HepG2 (cell line): ENCODE results near the gene IDUA. TPM values are rescaled to one million over a fixed set of nuclear protein-coding genes. Genes with fewer than 3 reads are reported as not detected.

ENCODE experiments used
- AGO1 ChIP-seq: fragments of 200-400 bp; formaldehyde crosslinking; IDR thresholded peaks from 2 replicates; pipeline ENCODE4 v1.6.1; 2017; ENCODE audit warnings: mild to moderate bottlenecking, low read depth, low read length, moderate library complexity; ENCODE audit not compliant: poor library complexity, severe bottlenecking
- CSRNP2 ChIP-seq: sonication (generic); formaldehyde crosslinking; conservative IDR thresholded peaks from 2 replicates; pipeline ENCODE4 v1.8.0; 2022; ENCODE audit warnings: low read depth, missing genetic modification reagents
- HMG20A ChIP-seq: IDR thresholded peaks from 2 replicates; pipeline ENCODE4 v1.6.1; 2016; ENCODE audit warnings: borderline replicate concordance
- KAT7 ChIP-seq: IDR thresholded peaks from 2 replicates; pipeline ENCODE4 v1.6.1; 2018; ENCODE audit warnings: borderline replicate concordance, missing compliant biosample characterization
- REPIN1 ChIP-seq: sonication (generic); formaldehyde crosslinking; IDR thresholded peaks from 2 replicates; pipeline ENCODE4 v1.8.0; 2022; ENCODE audit warnings: missing genetic modification reagents, low read depth, mild to moderate bottlenecking, borderline replicate concordance
- TCF12 ChIP-seq, 2 experiments: fragments of 450-650 bp in 1 of 2; sonication (generic) in 1 of 2; formaldehyde crosslinking in 1 of 2; IDR thresholded peaks; 2 replicates each; pipeline versions ENCODE4 v1.6.1 to v1.8.0; 2017 to 2022; ENCODE audit warnings: antibody characterized with exemption in 1 of 2, mild to moderate bottlenecking in 1 of 2, missing genetic modification reagents in 1 of 2, moderate library complexity in 1 of 2
- ZFYVE20 ChIP-seq: sonication (generic); formaldehyde crosslinking; IDR thresholded peaks from 2 replicates; pipeline ENCODE4 v1.8.0; 2023; ENCODE audit warnings: low read depth, mild to moderate bottlenecking, moderate library complexity, missing genetic modification reagents, borderline replicate concordance
- ZHX2 ChIP-seq, 2 experiments: sonication (generic) in 1 of 2; formaldehyde crosslinking in 1 of 2; IDR thresholded peaks; 2 replicates each; pipeline versions ENCODE4 v1.6.1 to v1.9.0; 2014 to 2022; ENCODE audit warnings: antibody characterized with exemption in 1 of 2, borderline replicate concordance in 1 of 2, inconsistent platforms in 1 of 2, low read depth in 1 of 2, missing genetic modification reagents in 1 of 2
- ZNF275 ChIP-seq: sonication (generic); formaldehyde crosslinking; IDR thresholded peaks from 2 replicates; pipeline ENCODE4 v1.8.0; 2022; ENCODE audit warnings: missing genetic modification reagents, mild to moderate bottlenecking, inconsistent platforms, borderline replicate concordance
- ZNF354B ChIP-seq: sonication (generic); formaldehyde crosslinking; IDR thresholded peaks from 2 replicates; pipeline ENCODE4 v1.8.0; 2022; ENCODE audit warnings: mild to moderate bottlenecking, missing genetic modification reagents
- ZNF710 ChIP-seq: sonication (generic); formaldehyde crosslinking; IDR thresholded peaks from 2 replicates; pipeline ENCODE4 v1.5.0; 2020; ENCODE audit warnings: mild to moderate bottlenecking, missing genetic modification reagents, borderline replicate concordance
- ZNF749 ChIP-seq: sonication (generic); formaldehyde crosslinking; IDR thresholded peaks from 2 replicates; pipeline ENCODE4 v1.8.0; 2022; ENCODE audit warnings: mild to moderate bottlenecking, missing genetic modification reagents, moderate library complexity, borderline replicate concordance
- ZNF766 ChIP-seq: sonication (generic); formaldehyde crosslinking; IDR thresholded peaks from 2 replicates; pipeline ENCODE4 v1.5.0; 2020; ENCODE audit warnings: missing genetic modification reagents, borderline replicate concordance
- polyA plus RNA-seq, 8 experiments: library from polyadenylated mRNA; depleted of rRNA in 3 of 8; stranded (reverse) in 7 of 8; unstranded in 1 of 8; fragments of >200 nt; fragmentation: Illumina TruSeq in 4 of 8; extraction: Trizol in 4 of 8; gene quantifications; 2 replicates each; pipeline versions ENCODE4 v1.2.1 to v1.2.3, GENCODE V29; 2011 to 2016; ENCODE audit warnings: low read depth in 4 of 8, missing spikeins in 1 of 8, mixed read lengths in 1 of 8; ENCODE audit not compliant: insufficient read depth in 1 of 8
- total RNA-seq, 5 experiments: library from RNA; depleted of rRNA; stranded (reverse); fragments of >200 nt; fragmentation: Illumina TruSeq; extraction: Trizol; gene quantifications; 2 replicates each; pipeline ENCODE4 v1.2.3, GENCODE V29; 2016; ENCODE audit warnings: low read depth in 1 of 5

Gene IDUA
- total and polyA plus RNA-seq, 2 of the 13 experiments (the other 11 are each of a cell fraction or from before 2014, with no cell fraction given) = 0.77 to 1.0 TPM

GRCh38 chr4:992297-993110 lies 5.7 kb downstream of the IDUA start (continued):
- TF ChIP-seq ZHX2 (IDR thresholded peaks at IDR 0.05; ENCODE audit: low read depth) (no peak), ZHX2 (CRISPR knock-in tag; IDR thresholded peaks at IDR 0.05; ENCODE audit: borderline replicate concordance) (no peak), ZNF766 (CRISPR knock-in tag) (peak; percentile 27; the same call in 1 of the 2 replicates), HMG20A (peak; percentile 82; the same call in 1 of the 2 replicates), ZNF749 (CRISPR knock-in tag) (peak; percentile 55; the same call in 1 of the 2 replicates), TCF12 (IDR thresholded peaks at IDR 0.05) (no peak), TCF12 (CRISPR knock-in tag; IDR thresholded peaks at IDR 0.05) (peak; percentile 68; the same call in 1 of the 2 replicates), CSRNP2 (CRISPR knock-in tag) (no peak), REPIN1 (CRISPR knock-in tag) (no peak), ZNF354B (CRISPR knock-in tag) (no peak), ZNF275 (CRISPR knock-in tag) (no peak), ZNF710 (CRISPR knock-in tag) (no peak; the same call in 1 of the 2 replicates), AGO1 (peak; percentile 52), KAT7 (peak; percentile 85), ZFYVE20 (CRISPR knock-in tag) (no peak)
